HEK293 (cell line): Measurements from ENCODE around the gene MSRB1.

Experiments used
- CTCF ChIA-PET: fragments of 350-600 bp; formaldehyde crosslinking; extraction: SDS; loops from one replicate; lab custom pipeline; 2021; ENCODE audit warnings: antibody characterized with exemption; lab: Yijun Ruan, JAX
- POLR2A ChIA-PET: fragments of 300-600 bp; formaldehyde crosslinking; extraction: SDS; loops from one replicate; lab custom pipeline; 2020; ENCODE audit warnings: antibody characterized with exemption, inconsistent platforms; lab: Yijun Ruan, JAX
- H3K27ac ChIP-seq: fragments of 200-500 bp; sonication (Bioruptor generic); 2 replicates; pipeline ENCODE4 v1.5.1; 2014; ENCODE audit warnings: low read depth, low read length, control low read depth, inconsistent platforms; ENCODE audit errors: extremely low read depth
- H3K36me3 ChIP-seq, 2 experiments: fragments of 200-500 bp in 1 of 2; sonication (Bioruptor generic) in 1 of 2; 1 replicate in 1 of 2; 2 replicates in 1 of 2; pipeline ENCODE4 v1.5.1; 2014 to 2017; ENCODE audit warnings: inconsistent platforms in 2 of 2, low read length in 2 of 2; ENCODE audit not compliant: control insufficient read depth in 2 of 2, insufficient read depth in 1 of 2
- H3K4me1 ChIP-seq: fragments of 200-500 bp; sonication (Bioruptor generic); 2 replicates; pipeline ENCODE4 v1.5.1; 2014; ENCODE audit warnings: mild to moderate bottlenecking, low read length, inconsistent platforms; ENCODE audit not compliant: control insufficient read depth, insufficient read depth
- H3K4me3 ChIP-seq: 2 replicates; pipeline ENCODE4 v1.5.1; 2011; ENCODE audit warnings: low read depth, mild to moderate bottlenecking, control low read depth, low read length, moderate library complexity
- H3K9me3 ChIP-seq: fragments of 200-500 bp; sonication (Bioruptor generic); 2 replicates; pipeline ENCODE4 v1.5.1; 2014; ENCODE audit warnings: low read depth, low read length, inconsistent platforms; ENCODE audit not compliant: control insufficient read depth, insufficient read depth
- EGR2 ChIP-seq: fragments of 450-650 bp; formaldehyde crosslinking; IDR thresholded peaks from 2 replicates; pipeline ENCODE4 v1.5.1; 2016; ENCODE audit warnings: low read depth, missing biosample characterization, missing genetic modification characterization
- KLF1 ChIP-seq: fragments of 450-650 bp; formaldehyde crosslinking; IDR thresholded peaks from 2 replicates; pipeline ENCODE4 v1.5.1; 2016; ENCODE audit warnings: missing biosample characterization, missing genetic modification characterization
- SP7 ChIP-seq: fragments of 450-650 bp; formaldehyde crosslinking; IDR thresholded peaks from 2 replicates; pipeline ENCODE4 v1.5.1; 2016; ENCODE audit warnings: missing biosample characterization, missing genetic modification characterization
- ZBTB21 ChIP-seq: fragments of 450-650 bp; formaldehyde crosslinking; IDR thresholded peaks from 2 replicates; pipeline ENCODE4 v1.5.1; 2017; ENCODE audit warnings: missing biosample characterization, missing genetic modification characterization
- ZBTB8A ChIP-seq: fragments of 450-650 bp; formaldehyde crosslinking; IDR thresholded peaks from 2 replicates; pipeline ENCODE4 v1.5.1; 2016; ENCODE audit warnings: missing biosample characterization, missing genetic modification characterization
- ZEB2 ChIP-seq: fragments of 450-650 bp; formaldehyde crosslinking; IDR thresholded peaks from 2 replicates; pipeline ENCODE4 v1.5.1; 2016; ENCODE audit warnings: missing biosample characterization, missing genetic modification characterization
- ZFHX2 ChIP-seq: fragments of 450-650 bp; formaldehyde crosslinking; conservative IDR thresholded peaks from 2 replicates; pipeline ENCODE4 v1.5.1; 2016; ENCODE audit warnings: missing biosample characterization, missing genetic modification characterization
- ZFP3 ChIP-seq: fragments of 450-650 bp; formaldehyde crosslinking; IDR thresholded peaks from 2 replicates; pipeline ENCODE4 v1.5.1; 2016; ENCODE audit warnings: low read depth, missing biosample characterization, missing genetic modification characterization
- ZNF112 ChIP-seq: fragments of 450-650 bp; formaldehyde crosslinking; IDR thresholded peaks from 2 replicates; pipeline ENCODE4 v1.5.0; 2017; ENCODE audit warnings: missing biosample characterization, missing genetic modification characterization
- ZNF133 ChIP-seq: fragments of 450-650 bp; formaldehyde crosslinking; IDR thresholded peaks from 2 replicates; pipeline ENCODE4 v1.5.1; 2016; ENCODE audit warnings: missing biosample characterization, missing genetic modification characterization
- ZNF610 ChIP-seq: fragments of 450-650 bp; formaldehyde crosslinking; IDR thresholded peaks from 2 replicates; pipeline ENCODE4 v1.5.1; 2016; ENCODE audit warnings: missing biosample characterization, missing genetic modification characterization, borderline replicate concordance
- ZNF664 ChIP-seq: fragments of 450-650 bp; formaldehyde crosslinking; IDR thresholded peaks from 2 replicates; pipeline ENCODE4 v1.5.1; 2016; ENCODE audit warnings: missing biosample characterization, missing genetic modification characterization
- TF ChIP-seq, protein P1 (sequence below): fragments of 450-650 bp; formaldehyde crosslinking; IDR thresholded peaks from 2 replicates; pipeline ENCODE4 v1.5.1; 2016; ENCODE audit warnings: missing biosample characterization, missing genetic modification characterization
- TF ChIP-seq, protein P2 (sequence below): fragments of 450-650 bp; formaldehyde crosslinking; IDR thresholded peaks from 2 replicates; pipeline ENCODE4 v1.5.1; 2016; ENCODE audit warnings: missing biosample characterization, missing genetic modification characterization
- TF ChIP-seq, protein P3 (sequence below): fragments of 450-650 bp; formaldehyde crosslinking; IDR thresholded peaks from 2 replicates; pipeline ENCODE4 v1.5.1; 2016; ENCODE audit warnings: missing biosample characterization, missing genetic modification characterization
- TF ChIP-seq, protein P4 (sequence below): fragments of 450-650 bp; formaldehyde crosslinking; IDR thresholded peaks from 2 replicates; pipeline ENCODE4 v1.5.1; 2016; ENCODE audit warnings: missing biosample characterization, missing genetic modification characterization
- TF ChIP-seq, protein P5 (sequence below): fragments of 450-650 bp; formaldehyde crosslinking; optimal IDR thresholded peaks from 2 replicates; pipeline ENCODE3; 2016; ENCODE audit warnings: missing biosample characterization, mild to moderate bottlenecking, missing genetic modification characterization
- TF ChIP-seq, protein P6 (sequence below): fragments of 450-650 bp; formaldehyde crosslinking; IDR thresholded peaks from 2 replicates; pipeline ENCODE4 v1.5.1; 2016; ENCODE audit warnings: missing biosample characterization, missing genetic modification characterization
- TF ChIP-seq, protein P7 (sequence below): fragments of 450-650 bp; formaldehyde crosslinking; IDR thresholded peaks from 2 replicates; pipeline ENCODE4 v1.5.1; 2016; ENCODE audit warnings: missing biosample characterization, missing genetic modification characterization

Gene MSRB1

DNA sequence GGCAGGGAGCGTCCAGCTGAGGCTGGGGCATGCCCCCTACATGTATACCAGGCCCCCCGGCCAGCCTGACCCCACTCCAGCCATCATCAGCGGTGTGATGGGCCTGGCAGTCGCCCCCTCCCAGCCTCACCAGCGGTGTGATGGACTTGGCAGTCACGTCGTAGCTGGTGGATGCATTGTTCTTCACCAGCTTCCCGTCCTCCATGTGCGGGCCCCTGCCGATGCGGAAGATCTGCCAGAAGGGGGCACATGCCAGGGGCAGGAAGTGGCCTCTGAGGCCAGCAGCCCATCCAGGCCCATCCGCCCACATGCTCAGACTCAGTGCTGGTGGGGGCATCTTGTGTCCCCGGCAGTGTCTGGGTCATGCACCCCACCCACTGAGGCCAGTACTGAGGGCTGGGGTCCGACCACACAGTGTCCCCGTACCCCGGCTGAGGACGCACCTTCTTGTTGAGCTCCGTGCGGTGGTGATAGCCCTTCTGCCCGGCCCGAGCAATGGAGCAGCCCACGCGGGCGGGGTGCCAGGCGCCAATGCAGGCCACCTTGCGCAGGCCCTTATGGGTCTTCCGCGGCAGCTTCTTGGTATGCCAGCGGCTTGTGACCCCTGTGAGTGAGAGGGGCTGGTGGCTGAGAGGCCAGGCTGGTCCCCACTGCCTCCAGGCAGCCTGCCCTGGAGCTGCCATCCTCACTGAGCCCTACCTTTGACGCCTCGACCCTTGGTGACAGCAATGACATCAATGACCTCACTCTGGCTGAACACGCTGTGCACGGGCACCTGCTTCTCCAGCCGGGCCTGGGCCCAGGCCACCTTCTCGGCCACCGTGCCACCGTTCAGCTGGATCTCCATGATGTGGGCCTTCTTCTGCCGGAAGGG lies 3.7 kb upstream of the MSRB1 start:
- H3K4me1 ChIP-seq: no peaks in the 10 kb centered on the region
- TF ChIP-seq ZFHX2 (no peak), ZNF610 (no peak), SP7 (tag by site-specific recombination) (no peak), ZNF133 (tag by site-specific recombination) (no peak), KLF1 (no peak)
- TF ChIP-seq, protein P1, sequence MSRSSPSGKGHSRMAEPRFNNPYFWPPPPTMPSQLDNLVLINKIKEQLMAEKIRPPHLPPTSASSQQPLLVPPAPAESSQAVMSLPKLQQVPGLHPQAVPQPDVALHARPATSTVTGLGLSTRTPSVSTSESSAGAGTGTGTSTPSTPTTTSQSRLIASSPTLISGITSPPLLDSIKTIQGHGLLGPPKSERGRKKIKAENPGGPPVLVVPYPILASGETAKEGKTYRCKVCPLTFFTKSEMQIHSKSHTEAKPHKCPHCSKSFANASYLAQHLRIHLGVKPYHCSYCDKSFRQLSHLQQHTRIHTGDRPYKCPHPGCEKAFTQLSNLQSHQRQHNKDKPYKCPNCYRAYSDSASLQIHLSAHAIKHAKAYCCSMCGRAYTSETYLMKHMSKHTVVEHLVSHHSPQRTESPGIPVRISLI: no peak
- TF ChIP-seq, protein P2, sequence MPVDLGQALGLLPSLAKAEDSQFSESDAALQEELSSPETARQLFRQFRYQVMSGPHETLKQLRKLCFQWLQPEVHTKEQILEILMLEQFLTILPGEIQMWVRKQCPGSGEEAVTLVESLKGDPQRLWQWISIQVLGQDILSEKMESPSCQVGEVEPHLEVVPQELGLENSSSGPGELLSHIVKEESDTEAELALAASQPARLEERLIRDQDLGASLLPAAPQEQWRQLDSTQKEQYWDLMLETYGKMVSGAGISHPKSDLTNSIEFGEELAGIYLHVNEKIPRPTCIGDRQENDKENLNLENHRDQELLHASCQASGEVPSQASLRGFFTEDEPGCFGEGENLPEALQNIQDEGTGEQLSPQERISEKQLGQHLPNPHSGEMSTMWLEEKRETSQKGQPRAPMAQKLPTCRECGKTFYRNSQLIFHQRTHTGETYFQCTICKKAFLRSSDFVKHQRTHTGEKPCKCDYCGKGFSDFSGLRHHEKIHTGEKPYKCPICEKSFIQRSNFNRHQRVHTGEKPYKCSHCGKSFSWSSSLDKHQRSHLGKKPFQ (tag by site-specific recombination): no peak
- TF ChIP-seq, protein P3, sequence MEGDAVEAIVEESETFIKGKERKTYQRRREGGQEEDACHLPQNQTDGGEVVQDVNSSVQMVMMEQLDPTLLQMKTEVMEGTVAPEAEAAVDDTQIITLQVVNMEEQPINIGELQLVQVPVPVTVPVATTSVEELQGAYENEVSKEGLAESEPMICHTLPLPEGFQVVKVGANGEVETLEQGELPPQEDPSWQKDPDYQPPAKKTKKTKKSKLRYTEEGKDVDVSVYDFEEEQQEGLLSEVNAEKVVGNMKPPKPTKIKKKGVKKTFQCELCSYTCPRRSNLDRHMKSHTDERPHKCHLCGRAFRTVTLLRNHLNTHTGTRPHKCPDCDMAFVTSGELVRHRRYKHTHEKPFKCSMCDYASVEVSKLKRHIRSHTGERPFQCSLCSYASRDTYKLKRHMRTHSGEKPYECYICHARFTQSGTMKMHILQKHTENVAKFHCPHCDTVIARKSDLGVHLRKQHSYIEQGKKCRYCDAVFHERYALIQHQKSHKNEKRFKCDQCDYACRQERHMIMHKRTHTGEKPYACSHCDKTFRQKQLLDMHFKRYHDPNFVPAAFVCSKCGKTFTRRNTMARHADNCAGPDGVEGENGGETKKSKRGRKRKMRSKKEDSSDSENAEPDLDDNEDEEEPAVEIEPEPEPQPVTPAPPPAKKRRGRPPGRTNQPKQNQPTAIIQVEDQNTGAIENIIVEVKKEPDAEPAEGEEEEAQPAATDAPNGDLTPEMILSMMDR: no peak
- no peaks in the 10 kb centered on the region for H3K36me3 ChIP-seq
- H3K9me3 ChIP-seq: no peaks in the 10 kb centered on the region
- no peak overlapping the region for H3K4me3 ChIP-seq
- CTCF ChIA-PET: interaction anchor here (0.6 to 1.8 kb wide), 3 partner anchors 23 to 267 kb away, joined by 3 to 7 read pairs (median 3); partner anchors contain the start of genes NUBP2 and SPSB3
- POLR2A ChIA-PET: interaction anchor here (0.7 to 1.2 kb wide), 2 partner anchors 14 to 18 kb away, joined by 3 to 5 read pairs; partner anchors contain the start of gene RPS2
- H3K27ac ChIP-seq: no peak overlapping the region

DNA sequence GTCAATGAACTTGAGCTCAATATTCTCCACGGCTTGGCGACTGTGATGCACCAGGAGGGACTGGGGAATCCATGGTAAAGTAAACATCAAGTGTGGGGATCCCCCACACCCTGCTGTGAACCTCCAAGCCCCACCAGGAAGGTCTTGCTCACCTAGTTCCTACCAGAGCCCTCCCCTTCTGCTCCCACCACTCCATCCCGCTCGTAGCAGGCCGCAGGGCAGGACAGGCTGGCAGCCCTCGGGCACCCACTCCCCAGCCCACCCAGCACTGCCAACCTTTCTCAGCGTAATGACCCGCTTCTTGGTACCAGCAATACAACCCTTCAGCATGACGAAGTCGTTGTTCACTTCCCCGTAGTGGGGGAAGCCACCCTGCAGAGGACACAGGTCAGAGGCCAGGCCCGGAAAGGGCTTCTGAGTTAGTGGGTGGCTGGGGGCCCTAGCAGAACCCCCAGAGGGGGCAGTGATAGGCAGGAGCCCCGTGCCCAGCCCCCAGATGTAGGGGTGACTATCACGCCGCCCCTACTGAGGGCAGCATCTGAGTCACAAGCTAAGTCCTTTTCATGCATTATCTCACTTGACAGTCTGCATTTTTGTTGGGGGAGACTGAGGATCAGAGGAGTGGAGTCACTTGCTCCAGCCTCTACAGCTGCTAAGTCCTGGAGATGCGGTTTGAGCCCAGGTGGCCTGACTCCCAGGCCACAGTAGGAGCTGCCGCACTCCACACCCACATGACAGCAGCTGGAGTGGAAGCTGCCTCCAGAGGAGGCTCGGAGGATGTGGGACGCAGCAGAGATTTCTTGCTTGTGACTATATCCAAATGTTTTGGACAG lies 2.8 kb upstream of the MSRB1 start:
- H3K9me3 ChIP-seq: no peaks in the 10 kb centered on the region
- POLR2A ChIA-PET: interaction anchor here (0.7 to 1.2 kb wide), 3 partner anchors 15 to 19 kb away, joined by 3 to 8 read pairs (median 5); partner anchors contain the start of gene RPS2
- H3K27ac ChIP-seq: no peak overlapping the region
- no peaks in the 10 kb centered on the region for H3K4me1 ChIP-seq
- no peak overlapping the region for H3K4me3 ChIP-seq
- H3K36me3 ChIP-seq: peaks cover 0 to 3% of the 10 kb centered on the region in 2 experiments; a peak in 1 of 3 replicates
- CTCF ChIA-PET: interaction anchor here (0.6 to 1.8 kb wide), 5 partner anchors 12 to 145 kb away, joined by 3 to 7 read pairs (median 3); no protein-coding TSS in a partner anchor
- TF ChIP-seq, protein P4, sequence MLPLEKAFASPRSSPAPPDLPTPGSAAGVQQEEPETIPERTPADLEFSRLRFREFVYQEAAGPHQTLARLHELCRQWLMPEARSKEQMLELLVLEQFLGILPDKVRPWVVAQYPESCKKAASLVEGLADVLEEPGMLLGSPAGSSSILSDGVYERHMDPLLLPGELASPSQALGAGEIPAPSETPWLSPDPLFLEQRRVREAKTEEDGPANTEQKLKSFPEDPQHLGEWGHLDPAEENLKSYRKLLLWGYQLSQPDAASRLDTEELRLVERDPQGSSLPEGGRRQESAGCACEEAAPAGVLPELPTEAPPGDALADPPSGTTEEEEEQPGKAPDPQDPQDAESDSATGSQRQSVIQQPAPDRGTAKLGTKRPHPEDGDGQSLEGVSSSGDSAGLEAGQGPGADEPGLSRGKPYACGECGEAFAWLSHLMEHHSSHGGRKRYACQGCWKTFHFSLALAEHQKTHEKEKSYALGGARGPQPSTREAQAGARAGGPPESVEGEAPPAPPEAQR (tag by site-specific recombination): no peak
- TF ChIP-seq, protein P5, sequence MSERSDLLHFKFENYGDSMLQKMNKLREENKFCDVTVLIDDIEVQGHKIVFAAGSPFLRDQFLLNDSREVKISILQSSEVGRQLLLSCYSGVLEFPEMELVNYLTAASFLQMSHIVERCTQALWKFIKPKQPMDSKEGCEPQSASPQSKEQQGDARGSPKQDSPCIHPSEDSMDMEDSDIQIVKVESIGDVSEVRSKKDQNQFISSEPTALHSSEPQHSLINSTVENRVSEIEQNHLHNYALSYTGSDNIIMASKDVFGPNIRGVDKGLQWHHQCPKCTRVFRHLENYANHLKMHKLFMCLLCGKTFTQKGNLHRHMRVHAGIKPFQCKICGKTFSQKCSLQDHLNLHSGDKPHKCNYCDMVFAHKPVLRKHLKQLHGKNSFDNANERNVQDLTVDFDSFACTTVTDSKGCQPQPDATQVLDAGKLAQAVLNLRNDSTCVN: no peak
- TF ChIP-seq, protein P6, sequence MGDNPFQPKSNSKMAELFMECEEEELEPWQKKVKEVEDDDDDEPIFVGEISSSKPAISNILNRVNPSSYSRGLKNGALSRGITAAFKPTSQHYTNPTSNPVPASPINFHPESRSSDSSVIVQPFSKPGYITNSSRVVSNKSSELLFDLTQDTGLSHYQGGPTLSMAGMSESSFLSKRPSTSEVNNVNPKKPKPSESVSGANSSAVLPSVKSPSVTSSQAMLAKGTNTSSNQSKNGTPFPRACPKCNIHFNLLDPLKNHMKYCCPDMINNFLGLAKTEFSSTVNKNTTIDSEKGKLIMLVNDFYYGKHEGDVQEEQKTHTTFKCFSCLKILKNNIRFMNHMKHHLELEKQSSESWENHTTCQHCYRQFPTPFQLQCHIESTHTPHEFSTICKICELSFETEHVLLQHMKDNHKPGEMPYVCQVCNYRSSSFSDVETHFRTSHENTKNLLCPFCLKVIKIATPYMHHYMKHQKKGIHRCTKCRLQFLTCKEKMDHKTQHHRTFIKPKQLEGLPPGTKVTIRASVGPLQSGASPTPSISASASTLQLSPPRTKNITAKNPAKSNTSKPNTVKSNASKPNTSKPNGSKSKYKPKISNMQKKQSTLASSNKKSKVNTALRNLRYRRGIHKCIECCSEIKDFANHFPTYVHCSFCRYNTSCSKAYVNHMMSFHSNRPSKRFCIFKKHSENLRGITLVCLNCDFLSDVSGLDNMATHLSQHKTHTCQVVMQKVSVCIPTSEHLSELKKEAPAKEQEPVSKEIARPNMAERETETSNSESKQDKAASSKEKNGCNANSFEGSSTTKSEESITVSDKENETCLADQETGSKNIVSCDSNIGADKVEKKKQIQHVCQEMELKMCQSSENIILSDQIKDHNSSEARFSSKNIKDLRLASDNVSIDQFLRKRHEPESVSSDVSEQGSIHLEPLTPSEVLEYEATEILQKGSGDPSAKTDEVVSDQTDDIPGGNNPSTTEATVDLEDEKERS (tag by site-specific recombination): no peak
- TF ChIP-seq ZNF664 (tag by site-specific recombination) (no peak), ZFHX2 (0 out of 2 replicates have a peak, but pooled peaks have one; percentile 27), ZBTB21 (tag by site-specific recombination) (no peak), ZBTB8A (tag by site-specific recombination) (no peak), EGR2 (tag by site-specific recombination) (0 out of 2 replicates have a peak, but pooled peaks have one; percentile 27), ZEB2 (tag by site-specific recombination) (no peak), ZNF112 (tag by site-specific recombination) (no peak), ZFP3 (tag by site-specific recombination) (no peak)
- TF ChIP-seq, protein P7, sequence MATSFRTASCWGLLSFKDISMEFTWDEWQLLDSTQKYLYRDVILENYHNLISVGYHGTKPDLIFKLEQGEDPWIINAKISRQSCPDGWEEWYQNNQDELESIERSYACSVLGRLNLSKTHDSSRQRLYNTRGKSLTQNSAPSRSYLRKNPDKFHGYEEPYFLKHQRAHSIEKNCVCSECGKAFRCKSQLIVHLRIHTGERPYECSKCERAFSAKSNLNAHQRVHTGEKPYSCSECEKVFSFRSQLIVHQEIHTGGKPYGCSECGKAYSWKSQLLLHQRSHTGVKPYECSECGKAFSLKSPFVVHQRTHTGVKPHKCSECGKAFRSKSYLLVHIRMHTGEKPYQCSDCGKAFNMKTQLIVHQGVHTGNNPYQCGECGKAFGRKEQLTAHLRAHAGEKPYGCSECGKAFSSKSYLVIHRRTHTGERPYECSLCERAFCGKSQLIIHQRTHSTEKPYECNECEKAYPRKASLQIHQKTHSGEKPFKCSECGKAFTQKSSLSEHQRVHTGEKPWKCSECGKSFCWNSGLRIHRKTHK (tag by site-specific recombination): no peak
